Measurements from ENCODE around the gene BAG3.

DNA sequence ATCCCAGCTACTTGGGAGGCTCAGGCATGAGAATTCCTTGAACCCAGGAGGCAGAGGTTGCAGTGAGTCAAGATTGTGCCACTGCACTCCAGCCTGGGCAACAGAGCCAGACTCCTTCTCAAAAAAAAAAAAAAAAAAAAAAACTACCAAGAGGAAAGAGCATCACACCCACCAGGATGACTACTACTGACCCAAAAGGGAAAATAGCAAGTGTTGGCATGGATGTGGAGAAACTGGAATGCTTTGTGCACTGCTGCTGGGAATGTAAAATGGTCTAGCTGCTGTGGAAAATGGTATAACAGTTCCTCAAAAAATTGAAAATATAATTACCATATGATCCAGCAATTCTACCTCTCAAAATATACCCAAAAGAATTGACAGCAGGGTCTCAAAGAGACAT, 46.7 kb upstream of the BAG3 start:
- TF ChIP-seq EZH2 (IDR thresholded peaks at IDR 0.05) (no peak), EGR1 (IDR thresholded peaks at IDR 0.05; ENCODE audit: low read depth) (no peak), EZH2phosphoT487 (IDR thresholded peaks at IDR 0.05; ENCODE audit: borderline replicate concordance) (no peak), POLR2A (IDR thresholded peaks at IDR 0.05; ENCODE audit: borderline replicate concordance, extremely low read depth, insufficient read depth, insufficient read length) (no peak)
- TF ChIP-seq, protein P1, sequence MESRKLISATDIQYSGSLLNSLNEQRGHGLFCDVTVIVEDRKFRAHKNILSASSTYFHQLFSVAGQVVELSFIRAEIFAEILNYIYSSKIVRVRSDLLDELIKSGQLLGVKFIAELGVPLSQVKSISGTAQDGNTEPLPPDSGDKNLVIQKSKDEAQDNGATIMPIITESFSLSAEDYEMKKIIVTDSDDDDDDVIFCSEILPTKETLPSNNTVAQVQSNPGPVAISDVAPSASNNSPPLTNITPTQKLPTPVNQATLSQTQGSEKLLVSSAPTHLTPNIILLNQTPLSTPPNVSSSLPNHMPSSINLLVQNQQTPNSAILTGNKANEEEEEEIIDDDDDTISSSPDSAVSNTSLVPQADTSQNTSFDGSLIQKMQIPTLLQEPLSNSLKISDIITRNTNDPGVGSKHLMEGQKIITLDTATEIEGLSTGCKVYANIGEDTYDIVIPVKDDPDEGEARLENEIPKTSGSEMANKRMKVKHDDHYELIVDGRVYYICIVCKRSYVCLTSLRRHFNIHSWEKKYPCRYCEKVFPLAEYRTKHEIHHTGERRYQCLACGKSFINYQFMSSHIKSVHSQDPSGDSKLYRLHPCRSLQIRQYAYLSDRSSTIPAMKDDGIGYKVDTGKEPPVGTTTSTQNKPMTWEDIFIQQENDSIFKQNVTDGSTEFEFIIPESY (IDR thresholded peaks at IDR 0.05; ENCODE audit: extremely low read depth, insufficient replicate concordance, low read length): no peak
- TF ChIP-seq, protein P2, sequence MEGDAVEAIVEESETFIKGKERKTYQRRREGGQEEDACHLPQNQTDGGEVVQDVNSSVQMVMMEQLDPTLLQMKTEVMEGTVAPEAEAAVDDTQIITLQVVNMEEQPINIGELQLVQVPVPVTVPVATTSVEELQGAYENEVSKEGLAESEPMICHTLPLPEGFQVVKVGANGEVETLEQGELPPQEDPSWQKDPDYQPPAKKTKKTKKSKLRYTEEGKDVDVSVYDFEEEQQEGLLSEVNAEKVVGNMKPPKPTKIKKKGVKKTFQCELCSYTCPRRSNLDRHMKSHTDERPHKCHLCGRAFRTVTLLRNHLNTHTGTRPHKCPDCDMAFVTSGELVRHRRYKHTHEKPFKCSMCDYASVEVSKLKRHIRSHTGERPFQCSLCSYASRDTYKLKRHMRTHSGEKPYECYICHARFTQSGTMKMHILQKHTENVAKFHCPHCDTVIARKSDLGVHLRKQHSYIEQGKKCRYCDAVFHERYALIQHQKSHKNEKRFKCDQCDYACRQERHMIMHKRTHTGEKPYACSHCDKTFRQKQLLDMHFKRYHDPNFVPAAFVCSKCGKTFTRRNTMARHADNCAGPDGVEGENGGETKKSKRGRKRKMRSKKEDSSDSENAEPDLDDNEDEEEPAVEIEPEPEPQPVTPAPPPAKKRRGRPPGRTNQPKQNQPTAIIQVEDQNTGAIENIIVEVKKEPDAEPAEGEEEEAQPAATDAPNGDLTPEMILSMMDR (IDR thresholded peaks at IDR 0.05 in 2 of 3, conservative IDR thresholded peaks at IDR 0.05 in 1 of 3; ENCODE audit: borderline replicate concordance in 1 of 3, insufficient read depth in 1 of 3, low read depth in 2 of 3, low read length in 2 of 3): no peak
